ENCODE measurements around the gene PTPRN2. TPM values are rescaled to one million over a fixed set of nuclear protein-coding genes. Genes with fewer than 3 reads are reported as not detected.

The PTPRN2 gene
- total RNA-seq, 1 experiment from 2014 or later = not detected

DNA sequence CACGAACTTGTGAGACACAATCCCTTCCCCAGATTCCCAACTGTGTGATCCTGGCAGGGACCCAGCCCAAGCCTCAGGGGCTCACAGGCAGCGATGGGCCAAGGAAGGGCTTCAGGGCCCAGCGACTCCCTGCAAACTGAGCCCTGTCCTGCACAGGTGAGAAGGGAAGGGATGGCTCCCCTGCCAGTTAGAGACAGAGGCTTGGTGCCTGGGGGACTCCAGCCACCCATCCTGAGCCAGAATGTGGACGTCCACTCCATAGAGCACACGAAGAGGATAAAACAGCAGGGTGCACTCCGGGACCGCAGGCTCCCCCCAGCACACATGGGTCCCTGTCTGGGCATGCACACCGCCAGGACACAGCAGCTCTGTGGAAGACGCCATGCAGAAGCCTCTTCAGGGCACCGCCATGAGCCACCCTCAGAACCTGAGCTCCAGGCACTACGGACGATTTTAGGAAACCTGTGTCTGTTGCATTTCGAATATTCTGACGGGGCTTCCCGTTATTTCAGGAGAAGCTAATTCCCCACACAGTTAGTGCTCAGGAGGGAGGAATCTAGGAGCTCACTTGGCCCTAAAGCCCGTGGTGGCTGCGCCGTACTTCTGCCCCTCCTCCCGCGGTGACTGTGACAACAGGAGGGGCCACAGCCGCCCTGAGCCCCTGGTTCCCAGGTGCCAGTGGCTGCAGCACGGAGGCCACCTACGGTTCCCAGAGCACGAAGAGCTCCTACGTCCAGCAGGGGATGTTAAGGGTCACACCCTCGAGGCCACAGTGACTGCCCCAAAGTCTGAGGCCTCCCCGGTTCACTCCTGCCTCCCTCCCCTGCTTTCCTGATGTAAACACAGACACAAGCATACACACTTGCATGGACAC, 326.0 kb downstream of the PTPRN2 start:
- Histone ChIP-seq H2AFZ (no peak overlapping the region), H3K27me3 (ENCODE audit: insufficient read depth, low read depth) (peaks cover 81% of the 10 kb centered on the region), H3K27ac (no peak overlapping the region), H3K9me2 (ENCODE audit: insufficient read depth) (no peaks in the 10 kb centered on the region), H3K4me1 (replicated peaks; ENCODE audit: insufficient read depth) (no peaks in the 10 kb centered on the region), H3K4me3 (no peak overlapping the region), H4K20me1 (ENCODE audit: insufficient read depth) (no peaks in the 10 kb centered on the region), H3K36me3 (ENCODE audit: low read depth) (no peaks in the 10 kb centered on the region), H3F3A (ENCODE audit: insufficient read depth, low read depth) (peaks cover 12% of the 10 kb centered on the region), H3K9me3 (ENCODE audit: insufficient read depth, low read depth) (0 out of 2 replicates have a peak, but pooled peaks cover 8% of the 10 kb centered on the region), H3K79me2 (ENCODE audit: low read depth) (no peaks in the 10 kb centered on the region), H3K4me2 (no peak overlapping the region)
- CTCF ChIA-PET = no interaction called here
- no peak for DNase-seq
- no TSS peak for BruUV-seq (replicated peaks)
- no peak for TF ChIP-seq EZH2 (IDR thresholded peaks at IDR 0.05; ENCODE audit: low read depth)
- TF ChIP-seq, protein P1, sequence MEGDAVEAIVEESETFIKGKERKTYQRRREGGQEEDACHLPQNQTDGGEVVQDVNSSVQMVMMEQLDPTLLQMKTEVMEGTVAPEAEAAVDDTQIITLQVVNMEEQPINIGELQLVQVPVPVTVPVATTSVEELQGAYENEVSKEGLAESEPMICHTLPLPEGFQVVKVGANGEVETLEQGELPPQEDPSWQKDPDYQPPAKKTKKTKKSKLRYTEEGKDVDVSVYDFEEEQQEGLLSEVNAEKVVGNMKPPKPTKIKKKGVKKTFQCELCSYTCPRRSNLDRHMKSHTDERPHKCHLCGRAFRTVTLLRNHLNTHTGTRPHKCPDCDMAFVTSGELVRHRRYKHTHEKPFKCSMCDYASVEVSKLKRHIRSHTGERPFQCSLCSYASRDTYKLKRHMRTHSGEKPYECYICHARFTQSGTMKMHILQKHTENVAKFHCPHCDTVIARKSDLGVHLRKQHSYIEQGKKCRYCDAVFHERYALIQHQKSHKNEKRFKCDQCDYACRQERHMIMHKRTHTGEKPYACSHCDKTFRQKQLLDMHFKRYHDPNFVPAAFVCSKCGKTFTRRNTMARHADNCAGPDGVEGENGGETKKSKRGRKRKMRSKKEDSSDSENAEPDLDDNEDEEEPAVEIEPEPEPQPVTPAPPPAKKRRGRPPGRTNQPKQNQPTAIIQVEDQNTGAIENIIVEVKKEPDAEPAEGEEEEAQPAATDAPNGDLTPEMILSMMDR (conservative IDR thresholded peaks at IDR 0.05) = no peak
- intact Hi-C loops (cut with micrococcal nuclease; ENCODE audit: unreplicated experiment) = no loop called here
- POLR2A ChIA-PET (ENCODE audit: unreplicated experiment) = no interaction called here

DNA sequence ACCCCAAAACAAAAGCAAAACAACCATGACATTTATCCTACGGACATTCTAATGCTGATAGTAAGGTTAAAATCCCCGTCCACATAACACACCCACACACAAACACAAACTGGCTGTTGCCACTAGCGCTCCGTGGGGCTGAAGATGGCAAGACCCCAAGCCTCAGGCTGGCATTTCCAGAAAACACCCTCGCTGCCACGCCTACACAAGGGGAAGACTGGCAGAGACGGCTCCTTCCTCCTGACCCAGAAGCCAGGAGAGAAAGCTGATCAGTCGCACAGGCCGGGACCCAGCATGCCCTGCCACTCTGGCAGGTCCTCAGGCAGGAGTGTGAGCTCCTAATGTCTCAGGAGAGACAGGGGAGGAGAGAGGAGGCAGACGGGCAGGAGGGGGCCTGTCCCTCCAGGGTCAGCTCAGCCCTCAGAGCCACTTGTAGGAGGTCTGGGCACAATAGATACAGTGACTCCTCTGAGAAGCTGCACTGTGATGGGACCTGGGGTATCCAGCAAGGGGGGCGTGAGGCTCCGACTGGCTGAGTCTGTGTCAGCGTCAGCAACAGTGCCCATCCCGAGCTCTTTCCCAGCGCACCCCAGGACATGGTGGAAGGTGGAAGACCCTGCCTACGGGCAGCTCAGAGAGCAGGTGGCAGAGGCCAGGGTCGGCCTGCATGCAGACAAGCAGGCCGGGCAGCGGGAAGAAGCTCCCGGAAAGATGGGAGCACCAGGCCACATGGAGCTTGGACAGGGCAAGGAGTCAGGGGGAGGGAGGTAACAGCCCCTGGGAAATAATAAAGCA, 326.9 kb downstream of the PTPRN2 start:
- H3K4me3 ChIP-seq = no peak overlapping the region
- TF ChIP-seq, protein P1 (conservative IDR thresholded peaks at IDR 0.05) = no peak
- TF ChIP-seq EZH2 (IDR thresholded peaks at IDR 0.05; ENCODE audit: low read depth) = no peak
- no peaks in the 10 kb centered on the region for H3K4me1 ChIP-seq (replicated peaks; ENCODE audit: insufficient read depth)
- no TSS peak for BruUV-seq (replicated peaks)
- H3K4me2 ChIP-seq = no peak overlapping the region
- H3K9me3 ChIP-seq (ENCODE audit: insufficient read depth, low read depth) = 0 out of 2 replicates have a peak, but pooled peaks cover 8% of the 10 kb centered on the region
- peaks cover 12% of the 10 kb centered on the region for H3F3A ChIP-seq (ENCODE audit: insufficient read depth, low read depth)
- H3K27me3 ChIP-seq (ENCODE audit: insufficient read depth, low read depth) = peaks cover 84% of the 10 kb centered on the region
- H3K9me2 ChIP-seq (ENCODE audit: insufficient read depth) = no peaks in the 10 kb centered on the region
- no peaks in the 10 kb centered on the region for H3K79me2 ChIP-seq (ENCODE audit: low read depth)
- CTCF ChIA-PET = no interaction called here
- no peak overlapping the region for H3K27ac ChIP-seq
- H2AFZ ChIP-seq = no peak overlapping the region
- intact Hi-C loops (cut with micrococcal nuclease; ENCODE audit: unreplicated experiment) = no loop called here
- no peaks in the 10 kb centered on the region for H3K36me3 ChIP-seq (ENCODE audit: low read depth)
- POLR2A ChIA-PET (ENCODE audit: unreplicated experiment) = no interaction called here
- no peak for DNase-seq
- H4K20me1 ChIP-seq (ENCODE audit: insufficient read depth) = no peaks in the 10 kb centered on the region

DNA sequence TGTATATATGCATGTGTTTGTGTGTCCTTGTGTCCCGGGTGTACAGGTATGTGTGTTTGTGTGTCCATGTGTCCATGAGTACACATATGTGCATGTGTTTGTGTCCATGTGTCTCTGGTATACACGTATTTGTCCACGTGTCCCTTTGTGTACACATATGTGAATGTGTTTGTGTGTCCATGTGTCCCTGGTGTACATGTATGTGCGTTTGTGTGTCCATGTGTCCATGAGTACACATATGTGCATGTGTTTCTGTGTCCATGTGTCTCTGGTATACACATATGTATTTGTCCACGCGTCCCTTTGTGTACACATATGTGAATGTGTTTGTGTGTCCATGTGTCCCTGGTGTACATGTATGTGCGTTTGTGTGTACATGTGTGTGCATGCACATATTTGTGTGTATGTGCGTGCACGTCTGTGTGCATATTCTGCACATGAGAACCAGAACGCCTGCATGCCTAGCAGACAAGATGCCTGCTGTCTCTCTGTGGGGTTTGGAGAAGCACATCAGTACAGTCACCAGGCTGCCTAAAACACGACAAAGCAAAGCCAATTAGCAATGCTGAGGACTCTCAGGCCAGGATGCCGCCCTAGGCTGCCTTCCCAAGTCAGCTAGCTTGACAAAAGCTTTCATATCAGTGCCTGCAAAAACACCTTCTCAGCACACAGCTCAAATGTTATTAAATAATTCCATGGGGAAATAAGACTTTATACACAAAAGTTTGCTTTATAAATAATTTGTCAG, 327.8 kb downstream of the PTPRN2 start:
- CTCF ChIA-PET = no interaction called here
- POLR2A ChIA-PET (ENCODE audit: unreplicated experiment) = no interaction called here
- peaks cover 12% of the 10 kb centered on the region for H3F3A ChIP-seq (ENCODE audit: insufficient read depth, low read depth)
- peaks cover 81% of the 10 kb centered on the region for H3K27me3 ChIP-seq (ENCODE audit: insufficient read depth, low read depth)
- no peak overlapping the region for H3K4me2 ChIP-seq
- no peak for DNase-seq
- no peak overlapping the region for H3K4me3 ChIP-seq
- TF ChIP-seq, protein P1 (conservative IDR thresholded peaks at IDR 0.05) = no peak
- TF ChIP-seq EZH2 (IDR thresholded peaks at IDR 0.05; ENCODE audit: low read depth) = no peak
- 0 out of 2 replicates have a peak, but pooled peaks cover 8% of the 10 kb centered on the region for H3K9me3 ChIP-seq (ENCODE audit: insufficient read depth, low read depth)
- no peaks in the 10 kb centered on the region for H3K36me3 ChIP-seq (ENCODE audit: low read depth)
- H3K4me1 ChIP-seq (replicated peaks; ENCODE audit: insufficient read depth) = no peaks in the 10 kb centered on the region
- BruUV-seq (replicated peaks) = no TSS peak
- intact Hi-C loops (cut with micrococcal nuclease; ENCODE audit: unreplicated experiment) = no loop called here
- H3K9me2 ChIP-seq (ENCODE audit: insufficient read depth) = no peaks in the 10 kb centered on the region
- H3K27ac ChIP-seq = no peak overlapping the region
- no peaks in the 10 kb centered on the region for H4K20me1 ChIP-seq (ENCODE audit: insufficient read depth)
- H2AFZ ChIP-seq = no peak overlapping the region
- no peaks in the 10 kb centered on the region for H3K79me2 ChIP-seq (ENCODE audit: low read depth)

Measured in PC-9 (cell line).